Measurements from ENCODE around the gene TMEM271.

DNA sequence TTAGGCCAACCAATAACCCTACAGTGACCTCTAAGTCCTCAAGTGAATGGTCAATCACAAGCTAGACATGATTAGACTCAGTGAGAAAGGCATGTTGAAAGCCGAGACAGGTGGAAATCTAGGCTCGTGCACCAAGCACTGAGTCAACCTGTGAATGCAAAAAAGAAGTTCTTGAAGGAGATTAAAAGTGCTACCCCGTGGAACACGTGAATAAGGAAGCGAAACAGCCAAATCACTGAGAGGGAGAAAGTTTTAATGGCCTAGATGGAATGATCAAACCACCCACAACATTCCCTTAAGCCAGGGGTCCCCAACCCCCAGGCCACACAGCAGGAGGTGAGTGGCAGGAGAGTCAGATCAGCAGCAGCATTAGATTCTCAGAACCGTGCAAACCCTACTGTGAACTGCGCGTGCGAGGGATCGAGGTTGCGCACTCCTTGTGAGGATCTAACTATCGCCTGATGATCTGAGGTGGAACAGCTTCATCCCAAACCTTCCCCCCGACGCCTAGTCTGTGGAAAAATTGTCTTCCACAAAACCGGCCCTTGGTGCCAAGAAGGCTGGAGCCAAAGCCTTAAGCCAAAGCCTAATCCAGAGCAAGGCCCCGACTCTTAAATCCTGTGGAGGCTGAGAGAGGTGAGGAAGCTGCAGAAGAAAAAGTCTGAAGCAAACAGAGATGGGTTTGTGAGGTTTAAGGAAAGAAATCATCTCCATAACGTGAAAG is 29.8 kb upstream of the TMEM271 start:
- TF ChIP-seq HDGF (IDR thresholded peaks at IDR 0.05; ENCODE audit: borderline replicate concordance) (no peak), FOXA1 (IDR thresholded peaks at IDR 0.05) (no peak), TARDBP (IDR thresholded peaks at IDR 0.05) (no peak), FOXM1 (IDR thresholded peaks at IDR 0.05; ENCODE audit: borderline replicate concordance) (no peak), FOXK2 (IDR thresholded peaks at IDR 0.05) (no peak), NFRKB (IDR thresholded peaks at IDR 0.05) (no peak), SUZ12 (IDR thresholded peaks at IDR 0.05) (no peak), BHLHE40 (IDR thresholded peaks at IDR 0.05; ENCODE audit: borderline replicate concordance) (no peak)
- TF ChIP-seq, protein P1, sequence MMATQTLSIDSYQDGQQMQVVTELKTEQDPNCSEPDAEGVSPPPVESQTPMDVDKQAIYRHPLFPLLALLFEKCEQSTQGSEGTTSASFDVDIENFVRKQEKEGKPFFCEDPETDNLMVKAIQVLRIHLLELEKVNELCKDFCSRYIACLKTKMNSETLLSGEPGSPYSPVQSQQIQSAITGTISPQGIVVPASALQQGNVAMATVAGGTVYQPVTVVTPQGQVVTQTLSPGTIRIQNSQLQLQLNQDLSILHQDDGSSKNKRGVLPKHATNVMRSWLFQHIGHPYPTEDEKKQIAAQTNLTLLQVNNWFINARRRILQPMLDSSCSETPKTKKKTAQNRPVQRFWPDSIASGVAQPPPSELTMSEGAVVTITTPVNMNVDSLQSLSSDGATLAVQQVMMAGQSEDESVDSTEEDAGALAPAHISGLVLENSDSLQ (IDR thresholded peaks at IDR 0.05): no peak
